Neuronal stem cell (in vitro differentiated cells): Measurements from ENCODE around the gene BRIP1.
A peak's percentile ranks its signal among the peaks of the same experiment; 100 is the strongest.

ENCODE experiments used
- DNase-seq: peaks from one replicate; pipeline ENCODE4 v3.0.0-alpha.2; 2013; ENCODE audit warnings: low spot score
- H2AFZ ChIP-seq: one replicate; pipeline ENCODE4 v1.6.1; 2013; ENCODE audit warnings: mild to moderate bottlenecking, low read length, inconsistent platforms
- H2AK5ac ChIP-seq: 2 replicates; pipeline ENCODE4 v1.6.1; 2013; ENCODE audit warnings: low read depth, mild to moderate bottlenecking, inconsistent platforms, low read length, moderate library complexity, mixed read lengths
- H2BK120ac ChIP-seq: 2 replicates; pipeline ENCODE4 v1.6.1; 2013; ENCODE audit warnings: low read depth, mild to moderate bottlenecking, inconsistent platforms, low read length, moderate library complexity, mixed read lengths
- H2BK12ac ChIP-seq: one replicate; pipeline ENCODE4 v1.6.1; 2013; ENCODE audit warnings: low read length, inconsistent platforms
- H2BK15ac ChIP-seq: 2 replicates; pipeline ENCODE4 v1.6.1; 2013; ENCODE audit warnings: mild to moderate bottlenecking, low read length, inconsistent platforms, mixed read lengths
- H2BK5ac ChIP-seq: one replicate; pipeline ENCODE4 v1.6.1; 2013; ENCODE audit warnings: inconsistent platforms, mild to moderate bottlenecking, low read length, moderate library complexity
- H3K14ac ChIP-seq: one replicate; pipeline ENCODE4 v1.6.1; 2013; ENCODE audit warnings: low read length, inconsistent platforms
- H3K18ac ChIP-seq: 2 replicates; pipeline ENCODE4 v1.6.1; 2013; ENCODE audit warnings: low read length, inconsistent platforms
- H3K23ac ChIP-seq: 2 replicates; pipeline ENCODE4 v1.6.1; 2013; ENCODE audit warnings: low read depth, mild to moderate bottlenecking, mixed read lengths, low read length, inconsistent platforms; ENCODE audit not compliant: poor library complexity
- H3K27ac ChIP-seq: replicated peaks from 3 replicates; pipeline ENCODE4 v1.5.1; 2013; ENCODE audit warnings: low read length, inconsistent platforms
- H3K27me3 ChIP-seq, 3 experiments: 2 replicates each; pipeline ENCODE4 v1.6.1; 2013; ENCODE audit warnings: low read length in 3 of 3, mild to moderate bottlenecking in 2 of 3, inconsistent platforms in 1 of 3, low read depth in 1 of 3, mixed read lengths in 1 of 3, moderate library complexity in 1 of 3; ENCODE audit not compliant: control insufficient read depth in 3 of 3, insufficient read depth in 3 of 3
- H3K36me3 ChIP-seq, 2 donors: replicated peaks in 1 of 2; 2 replicates each; pipeline ENCODE4 v1.6.1; 2013; ENCODE audit warnings: low read length in 2 of 2; ENCODE audit not compliant: control insufficient read depth in 2 of 2, insufficient read depth in 2 of 2
- H3K4ac ChIP-seq: 2 replicates; pipeline ENCODE4 v1.6.1; 2013; ENCODE audit warnings: inconsistent platforms, mild to moderate bottlenecking, low read length, moderate library complexity
- H3K4me1 ChIP-seq, 2 donors: 1 replicate in 1 of 2; 2 replicates in 1 of 2; pipeline ENCODE4 v1.6.1; 2013; ENCODE audit warnings: low read length in 2 of 2, low read depth in 1 of 2; ENCODE audit not compliant: control insufficient read depth in 2 of 2, insufficient read depth in 1 of 2
- H3K4me2 ChIP-seq: one replicate; pipeline ENCODE4 v1.6.1; 2013; ENCODE audit warnings: mild to moderate bottlenecking, low read length, inconsistent platforms; ENCODE audit not compliant: insufficient read depth, poor library complexity, severe bottlenecking
- H3K4me3 ChIP-seq, 2 donors: 2 replicates each; pipeline ENCODE4 v1.5.1; 2013; ENCODE audit warnings: low read length in 2 of 2, mild to moderate bottlenecking in 2 of 2, inconsistent platforms in 1 of 2, moderate library complexity in 1 of 2
- H3K79me1 ChIP-seq: one replicate; pipeline ENCODE4 v1.6.1; 2013; ENCODE audit warnings: low read depth, mild to moderate bottlenecking, inconsistent platforms, low read length, moderate library complexity
- H3K9ac ChIP-seq: one replicate; pipeline ENCODE4 v1.6.1; 2013; ENCODE audit warnings: mild to moderate bottlenecking, low read depth, low read length, inconsistent platforms; ENCODE audit not compliant: poor library complexity
- H3K9me3 ChIP-seq, 2 donors: replicated peaks in 1 of 2; 2 replicates each; pipeline versions ENCODE3 to v1.6.1; 2013; ENCODE audit warnings: low read length in 2 of 2, mild to moderate bottlenecking in 2 of 2, inconsistent platforms in 1 of 2, low read depth in 1 of 2, mixed read lengths in 1 of 2, moderate library complexity in 1 of 2; ENCODE audit not compliant: control insufficient read depth in 2 of 2, insufficient read depth in 1 of 2
- H4K8ac ChIP-seq: one replicate; pipeline ENCODE4 v1.6.1; 2013; ENCODE audit warnings: low read depth, mild to moderate bottlenecking, inconsistent platforms, low read length, moderate library complexity
- H4K91ac ChIP-seq: one replicate; pipeline ENCODE4 v1.6.1; 2013; ENCODE audit warnings: low read length, low read depth, mild to moderate bottlenecking, inconsistent platforms; ENCODE audit not compliant: poor library complexity
- WGBS, 2 donors: extraction: QIAGEN DNeasy Blood & Tissue Kit; methylation state at CpG; one replicate each; pipeline ENCODE4 v1.1.7; 2013; ENCODE audit warnings: missing lambda C conversion rate in 2 of 2, mixed read lengths in 1 of 2; ENCODE audit not compliant: insufficient read length in 2 of 2, insufficient replicate concordance in 1 of 2; ENCODE audit errors: extremely low coverage in 2 of 2; 5-methylcytosine and 5-hydroxymethylcytosine counted together

The BRIP1 gene

DNA sequence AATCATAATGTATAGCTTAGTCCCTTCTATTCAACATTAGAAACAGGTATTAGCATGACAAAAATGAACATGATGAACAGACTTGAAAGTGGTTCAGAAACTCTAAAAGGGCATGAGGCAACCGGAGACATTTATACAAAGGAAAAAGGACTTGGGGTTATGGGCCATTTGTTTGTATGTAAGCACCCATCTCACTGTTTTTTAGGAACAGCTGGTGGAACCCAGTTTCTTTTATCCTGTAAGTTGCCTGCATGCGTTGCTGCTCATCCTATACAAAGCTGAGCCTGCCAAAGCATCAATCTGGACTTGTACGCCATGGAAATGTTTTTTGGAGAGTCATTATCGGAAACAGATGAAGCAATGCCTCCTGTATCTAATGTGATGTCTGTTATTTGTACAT lies 200.0 kb downstream of the BRIP1 start:
- Histone ChIP-seq H3K9me3 (no peaks in the 10 kb centered on the region), H3K27ac (no peak overlapping the region), H4K8ac (no peak overlapping the region), H4K91ac (no peak overlapping the region), H3K4ac (no peak overlapping the region), H2AK5ac (no peak overlapping the region), H2BK12ac (no peak overlapping the region), H3K4me1 (peaks cover 0 to 14% of the 10 kb centered on the region in 2 donors), H2BK120ac (no peak overlapping the region), H3K4me3 (no peak overlapping the region), H3K27me3 (no peaks in the 10 kb centered on the region), H3K23ac (no peak overlapping the region), H2BK15ac (no peak overlapping the region), H3K79me1 (no peaks in the 10 kb centered on the region), H3K14ac (no peak overlapping the region), H3K18ac (no peak overlapping the region), H3K36me3 (no peaks in the 10 kb centered on the region), H3K9ac (no peak overlapping the region), H3K4me2 (no peak overlapping the region), H2AFZ (peak overlapping the region; percentile 44), H2BK5ac (no peak overlapping the region)
- DNase-seq = no peak
- WGBS, 2 donors = no CpG with 5 or more reads among the region's 4 CpGs

DNA sequence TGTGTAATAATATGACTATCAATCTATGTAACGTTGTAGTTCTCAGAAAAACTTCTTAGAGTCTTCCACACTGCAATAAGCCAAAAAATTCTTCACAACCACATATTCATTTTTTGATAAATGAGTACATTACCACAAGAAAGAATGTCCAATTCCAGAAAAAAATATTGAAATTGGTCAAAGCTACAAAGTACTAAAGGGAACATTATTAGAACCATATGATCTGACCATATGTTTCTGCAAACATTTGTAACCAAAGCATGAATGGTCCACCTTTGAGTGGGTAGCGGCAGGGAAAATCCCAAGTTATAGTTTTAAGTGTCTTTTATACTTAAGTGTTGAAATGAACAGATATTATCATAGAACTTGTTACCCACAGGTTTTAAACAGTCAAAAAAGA lies 200.6 kb downstream of the BRIP1 start:
- Histone ChIP-seq H3K36me3 (no peaks in the 10 kb centered on the region), H2BK120ac (no peak overlapping the region), H3K4ac (no peak overlapping the region), H2AFZ (peak overlapping the region; percentile 44), H4K8ac (no peak overlapping the region), H3K9me3 (no peaks in the 10 kb centered on the region), H3K27me3 (no peaks in the 10 kb centered on the region), H3K4me2 (no peak overlapping the region), H3K4me3 (no peak overlapping the region), H3K18ac (no peak overlapping the region), H3K27ac (no peak overlapping the region), H3K9ac (no peak overlapping the region), H2BK12ac (no peak overlapping the region), H3K4me1 (peaks cover 0 to 14% of the 10 kb centered on the region in 2 donors), H2BK15ac (no peak overlapping the region), H2BK5ac (no peak overlapping the region), H2AK5ac (no peak overlapping the region), H3K14ac (no peak overlapping the region), H3K23ac (no peak overlapping the region), H4K91ac (no peak overlapping the region), H3K79me1 (no peaks in the 10 kb centered on the region)
- no peak for DNase-seq
- no CpG with 5 or more reads among the region's 2 CpGs for WGBS, 2 donors

DNA sequence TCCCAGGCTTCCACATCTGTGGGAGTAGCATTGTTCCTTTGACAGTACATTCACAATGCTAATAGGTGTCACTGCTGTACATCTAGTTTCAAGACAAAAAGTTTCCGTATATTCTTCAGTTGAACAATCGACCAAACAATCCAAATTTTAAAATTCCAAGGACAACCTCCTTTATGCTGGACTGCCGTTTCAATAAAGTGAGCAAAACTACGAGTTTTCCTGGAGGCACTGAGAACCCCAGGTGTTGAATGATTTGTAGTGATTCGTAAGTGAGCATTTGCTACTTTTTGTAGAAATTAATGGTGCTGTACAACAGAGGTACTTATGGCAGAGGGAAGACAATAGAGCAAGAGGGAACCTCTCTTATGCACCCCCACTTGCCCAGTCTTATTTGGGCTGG lies 201.1 kb downstream of the BRIP1 start:
- H3K4me2 ChIP-seq = no peak overlapping the region
- H3K23ac ChIP-seq = no peak overlapping the region
- peaks cover 0 to 14% of the 10 kb centered on the region in 2 donors for H3K4me1 ChIP-seq
- H3K9me3 ChIP-seq = no peaks in the 10 kb centered on the region
- H2BK120ac ChIP-seq = no peak overlapping the region
- H3K18ac ChIP-seq = no peak overlapping the region
- H2BK5ac ChIP-seq = no peak overlapping the region
- H3K14ac ChIP-seq = no peak overlapping the region
- H2BK12ac ChIP-seq = no peak overlapping the region
- H3K4me3 ChIP-seq = no peak overlapping the region
- H4K8ac ChIP-seq = no peak overlapping the region
- no peak overlapping the region for H3K9ac ChIP-seq
- no peaks in the 10 kb centered on the region for H3K36me3 ChIP-seq
- no peaks in the 10 kb centered on the region for H3K79me1 ChIP-seq
- H2BK15ac ChIP-seq = no peak overlapping the region
- no peak overlapping the region for H2AK5ac ChIP-seq
- no CpG with 5 or more reads among the region's 5 CpGs for WGBS, 2 donors
- H2AFZ ChIP-seq = no peak overlapping the region
- no peaks in the 10 kb centered on the region for H3K27me3 ChIP-seq
- H3K27ac ChIP-seq = no peak overlapping the region
- no peak overlapping the region for H3K4ac ChIP-seq
- DNase-seq = no peak
- no peak overlapping the region for H4K91ac ChIP-seq

DNA sequence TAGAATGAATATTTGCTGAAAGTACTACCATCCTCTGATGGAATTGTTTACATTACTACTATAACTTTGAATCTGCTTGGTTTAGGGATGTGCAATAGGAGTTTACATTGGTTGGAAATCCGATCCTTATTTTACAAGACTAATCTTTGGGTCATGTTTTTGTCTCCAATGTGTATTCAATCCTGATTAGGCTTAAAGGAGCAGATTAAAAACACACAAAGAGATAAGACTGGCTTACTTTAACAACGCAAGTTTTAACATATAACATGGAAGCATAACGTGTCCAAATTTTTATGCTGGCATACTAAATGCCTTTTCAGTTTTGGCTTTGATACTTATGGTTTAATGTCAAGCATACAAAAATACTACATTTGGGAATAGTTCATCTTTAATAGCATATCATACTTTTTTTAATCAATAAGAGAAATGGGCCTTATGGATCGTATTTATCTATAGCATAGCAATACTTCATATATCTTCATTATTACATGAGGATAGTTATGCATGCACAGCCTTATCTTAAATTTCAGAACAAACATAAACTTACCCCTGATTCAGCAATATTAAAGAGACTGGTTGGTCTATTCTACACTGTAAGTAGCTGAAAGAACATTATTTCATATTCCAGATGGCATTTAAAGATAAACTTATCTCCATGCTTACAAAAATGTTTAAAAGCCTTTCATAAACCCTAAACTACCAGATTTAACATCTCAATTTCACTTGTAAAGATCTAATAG lies 202.4 kb downstream of the BRIP1 start:
- H2BK5ac ChIP-seq = no peak overlapping the region
- no peak overlapping the region for H2BK12ac ChIP-seq
- H2AFZ ChIP-seq = no peak overlapping the region
- no peak overlapping the region for H2BK15ac ChIP-seq
- no peak overlapping the region for H3K4me3 ChIP-seq
- WGBS, 2 donors = no CpG with 5 or more reads among the region's 4 CpGs
- H3K27me3 ChIP-seq = no peaks in the 10 kb centered on the region
- DNase-seq = no peak
- H3K4ac ChIP-seq = no peak overlapping the region
- H3K9ac ChIP-seq = no peak overlapping the region
- no peak overlapping the region for H2BK120ac ChIP-seq
- H3K9me3 ChIP-seq = no peaks in the 10 kb centered on the region
- no peak overlapping the region for H3K27ac ChIP-seq
- peaks cover 0 to 14% of the 10 kb centered on the region in 2 donors for H3K4me1 ChIP-seq
- H3K4me2 ChIP-seq = no peak overlapping the region
- no peak overlapping the region for H4K8ac ChIP-seq
- H3K23ac ChIP-seq = no peak overlapping the region
- H3K18ac ChIP-seq = no peak overlapping the region
- no peaks in the 10 kb centered on the region for H3K79me1 ChIP-seq
- H4K91ac ChIP-seq = no peak overlapping the region
- H3K36me3 ChIP-seq = no peaks in the 10 kb centered on the region
- no peak overlapping the region for H2AK5ac ChIP-seq
- H3K14ac ChIP-seq = no peak overlapping the region
